SH-SY5Y (cell line): ENCODE results near the gene PLOD1.
A peak's percentile ranks its signal among the peaks of the same experiment; 100 is the strongest.

Experiments used
- GATA2 ChIP-seq: IDR thresholded peaks from 2 replicates; pipeline ENCODE4 v1.6.1; 2011; ENCODE audit warnings: mild to moderate bottlenecking, low read depth, low read length
- GATA3 ChIP-seq: IDR thresholded peaks from 2 replicates; pipeline ENCODE4 v1.6.1; 2011; ENCODE audit warnings: low read depth, mild to moderate bottlenecking, low read length, moderate library complexity

PLOD1 gene

DNA sequence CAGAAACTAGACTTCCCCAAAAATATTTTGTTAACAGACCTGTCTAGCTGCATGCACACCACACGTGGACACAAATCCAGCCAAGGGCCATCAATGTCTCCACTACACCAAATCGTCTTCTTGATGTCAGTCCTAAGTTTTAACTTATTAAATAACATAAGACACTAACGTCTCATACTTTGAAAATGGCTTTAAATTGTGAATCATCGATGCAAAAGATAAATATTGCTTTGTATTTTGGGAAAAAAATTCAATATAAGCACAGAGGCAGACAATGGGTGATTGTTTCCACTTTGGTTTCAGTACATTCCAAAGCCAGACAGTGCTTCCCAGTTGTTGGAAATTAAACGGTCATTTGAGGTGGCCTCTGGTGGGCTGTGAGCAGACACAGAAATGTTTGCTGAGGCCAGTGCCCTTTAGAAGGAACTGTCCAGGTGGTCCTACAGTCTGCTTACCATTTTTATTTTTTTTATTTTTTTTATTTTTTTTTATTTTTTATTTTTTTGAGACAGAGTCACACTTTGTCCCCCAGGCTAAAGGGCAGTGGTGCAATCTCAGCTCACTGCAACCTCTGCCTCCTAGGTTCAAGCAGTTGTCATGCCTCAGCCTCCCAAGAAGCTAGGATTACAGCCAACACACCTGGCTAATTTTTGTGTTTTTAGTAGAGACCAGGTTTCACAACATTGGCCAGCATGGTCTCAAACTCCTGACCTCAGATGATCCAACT lies 6.5 kb upstream of the PLOD1 start:
- no peak for TF ChIP-seq GATA2
- TF ChIP-seq GATA3: no peak

DNA sequence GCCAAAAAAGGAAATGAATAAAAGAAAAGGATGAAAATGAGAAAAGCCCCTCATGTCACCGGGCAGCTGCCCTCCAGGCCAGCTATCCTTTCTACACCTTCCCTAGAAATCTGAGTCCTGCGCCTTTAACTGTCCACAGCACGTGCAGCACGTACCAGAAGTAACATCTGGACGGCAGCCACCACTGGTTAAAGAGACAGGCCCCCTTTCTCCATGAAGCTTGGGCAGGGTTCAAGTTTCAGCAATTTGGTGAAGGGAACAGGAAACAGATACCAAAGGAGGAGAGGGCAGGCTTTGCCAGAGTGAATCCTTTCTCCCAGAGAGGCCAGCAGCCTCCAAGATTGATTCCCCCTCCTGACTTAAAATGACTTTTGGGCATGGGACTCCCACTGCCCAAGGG lies 4.7 kb upstream of the PLOD1 start:
- TF ChIP-seq GATA2: no peak
- no peak for TF ChIP-seq GATA3

DNA sequence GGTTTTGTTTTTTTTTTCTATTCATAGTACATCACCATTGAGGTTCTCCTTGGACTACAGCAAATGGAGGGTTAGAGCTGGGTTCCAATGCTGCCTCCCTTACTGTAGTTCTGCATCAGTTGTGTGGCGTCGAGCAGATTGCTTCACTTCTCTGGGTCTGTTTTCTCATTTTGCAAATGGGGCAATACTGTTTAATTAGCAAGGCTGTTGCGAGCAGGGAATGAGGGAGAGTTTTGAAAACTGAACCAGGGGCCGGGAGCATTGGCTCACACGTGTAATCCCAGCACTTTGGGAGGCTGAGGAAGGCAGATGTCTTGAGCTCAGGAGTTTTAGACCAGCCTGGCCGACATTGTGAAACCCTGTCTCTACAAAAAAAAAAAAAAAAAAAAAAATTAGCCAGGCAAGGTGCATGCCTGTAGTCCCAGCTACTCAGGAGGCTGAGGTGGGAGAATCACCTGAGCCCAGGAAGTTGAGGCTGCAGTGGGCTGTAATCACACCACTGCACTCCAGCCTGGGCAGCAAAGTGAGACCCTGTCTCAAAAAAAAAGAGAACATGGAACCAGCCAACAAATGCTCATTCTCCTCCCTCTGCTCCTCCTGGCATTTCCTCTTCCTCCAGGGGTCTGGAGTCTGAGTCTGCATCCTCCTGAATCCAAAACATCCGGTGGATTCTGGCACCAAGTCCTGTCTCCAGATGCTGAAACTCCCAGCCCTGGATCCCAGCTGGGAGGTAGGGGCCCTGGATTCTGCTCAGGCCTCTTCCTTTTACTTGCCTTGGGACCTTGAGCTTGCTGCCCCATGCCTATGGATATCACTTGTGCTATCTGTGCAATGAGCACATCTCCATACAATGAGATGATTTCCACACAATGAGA lies 3.7 kb upstream of the PLOD1 start:
- no peak for TF ChIP-seq GATA2
- TF ChIP-seq GATA3: no peak

DNA sequence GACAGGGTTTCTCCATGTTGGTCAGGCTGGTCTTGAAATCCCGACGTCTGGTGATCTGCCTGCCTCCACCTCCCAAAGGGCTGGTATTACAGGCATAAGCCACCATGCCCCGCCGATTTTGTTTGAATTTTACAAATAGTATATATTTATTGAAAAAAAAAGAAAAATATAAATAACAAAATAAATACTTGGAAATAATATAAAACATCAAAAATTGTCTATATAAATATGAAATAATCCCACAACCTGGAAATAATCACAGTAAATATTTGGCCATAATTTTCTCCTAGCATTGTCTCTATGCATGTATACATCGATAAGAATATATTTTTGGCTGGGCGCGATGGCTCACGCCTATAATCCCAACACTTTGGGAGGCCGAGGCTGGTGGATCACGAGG lies 2.7 kb upstream of the PLOD1 start:
- TF ChIP-seq GATA3: no peak

DNA sequence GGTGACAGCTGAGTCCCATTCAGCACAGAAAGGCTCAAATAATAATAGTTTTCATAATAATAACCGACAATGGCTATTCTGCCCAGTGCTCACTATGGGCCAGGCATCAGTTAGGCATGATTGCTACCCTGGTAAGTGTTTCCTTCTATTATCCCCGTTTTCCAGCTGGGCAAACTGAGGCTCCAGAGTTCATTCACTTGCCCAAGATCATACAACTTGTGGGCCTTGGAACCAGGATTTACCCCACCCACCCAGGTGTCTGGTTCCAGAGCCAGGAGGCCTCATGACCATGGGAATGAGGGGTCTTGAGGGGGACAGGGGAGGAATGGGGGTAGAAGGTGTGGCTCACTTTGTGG lies 518 bp downstream of the PLOD1 start:
- TF ChIP-seq GATA3 (no peak), GATA2 (no peak)

DNA sequence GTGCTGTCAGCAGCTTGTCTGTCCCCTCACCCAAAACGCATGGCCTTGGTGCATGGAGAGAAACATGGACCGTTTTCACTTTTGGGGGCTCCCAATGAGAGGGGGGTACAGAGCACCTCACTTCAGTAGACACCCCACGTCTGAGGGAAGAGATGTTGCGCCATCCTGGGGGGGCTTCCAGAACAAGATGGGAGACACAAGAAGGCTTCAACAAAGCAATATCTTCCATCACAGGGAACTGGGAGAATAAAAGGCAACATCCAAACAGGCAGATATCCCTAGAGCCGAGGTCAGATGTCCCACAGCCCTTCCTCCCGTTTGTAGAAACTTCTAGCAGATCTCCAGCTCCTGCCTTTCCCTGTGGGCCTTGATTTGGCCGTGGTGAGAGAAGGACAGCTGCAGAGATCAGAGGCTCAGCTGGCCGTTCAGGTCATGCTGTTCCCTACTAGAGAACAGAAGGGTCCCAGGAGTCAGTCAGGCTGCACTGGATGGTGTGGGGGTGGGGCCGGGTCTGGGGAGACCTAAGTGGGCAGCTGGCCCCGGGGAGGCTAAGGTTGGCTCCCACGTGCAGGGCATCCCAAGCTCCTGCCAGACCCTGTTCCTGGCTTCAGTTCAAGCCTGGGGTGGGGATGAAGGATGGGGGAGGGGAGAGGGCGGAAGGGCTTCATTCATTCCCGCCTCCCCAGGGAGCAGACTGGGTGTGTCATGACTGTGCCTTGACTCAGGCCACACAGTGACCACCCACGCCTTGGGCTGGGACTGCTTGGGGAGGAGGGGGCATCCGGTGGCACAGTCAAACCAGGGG lies 4.4 kb downstream of the PLOD1 start:
- no peak for TF ChIP-seq GATA2
- TF ChIP-seq GATA3: no peak

DNA sequence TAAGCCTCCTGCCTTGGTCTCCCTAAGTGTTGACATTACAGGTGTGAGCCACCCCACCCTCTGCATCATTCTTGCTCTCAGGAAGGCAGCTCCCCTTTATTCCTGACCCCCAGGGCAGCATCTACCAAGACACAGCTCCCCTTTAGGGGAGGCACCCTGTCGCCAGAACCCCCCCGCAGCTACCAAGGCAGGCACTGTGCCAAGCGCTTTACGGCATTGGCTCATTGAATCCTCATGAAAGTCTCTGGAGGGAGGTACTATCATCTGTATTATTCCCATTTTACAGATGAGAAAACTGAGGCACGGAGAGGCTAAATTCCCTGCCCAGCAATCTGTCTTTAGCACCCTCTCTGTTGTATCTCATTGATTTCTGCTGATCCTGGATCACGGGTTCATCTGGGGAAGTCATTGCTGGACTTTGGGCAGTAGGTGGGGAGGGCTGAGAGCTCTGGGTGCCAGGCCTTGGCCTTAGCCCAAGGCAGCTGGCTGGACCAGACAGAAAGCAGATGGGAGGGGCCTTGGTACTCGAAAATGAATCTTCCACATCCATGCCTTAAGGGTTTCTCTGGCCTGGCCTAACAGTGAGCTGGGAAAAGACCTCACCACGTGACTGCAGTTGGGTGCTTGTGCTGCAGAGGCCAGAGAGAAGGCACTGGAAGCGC lies 5.9 kb downstream of the PLOD1 start:
- TF ChIP-seq GATA3 (no peak), GATA2 (no peak; the same call in 1 of the 2 replicates)

DNA sequence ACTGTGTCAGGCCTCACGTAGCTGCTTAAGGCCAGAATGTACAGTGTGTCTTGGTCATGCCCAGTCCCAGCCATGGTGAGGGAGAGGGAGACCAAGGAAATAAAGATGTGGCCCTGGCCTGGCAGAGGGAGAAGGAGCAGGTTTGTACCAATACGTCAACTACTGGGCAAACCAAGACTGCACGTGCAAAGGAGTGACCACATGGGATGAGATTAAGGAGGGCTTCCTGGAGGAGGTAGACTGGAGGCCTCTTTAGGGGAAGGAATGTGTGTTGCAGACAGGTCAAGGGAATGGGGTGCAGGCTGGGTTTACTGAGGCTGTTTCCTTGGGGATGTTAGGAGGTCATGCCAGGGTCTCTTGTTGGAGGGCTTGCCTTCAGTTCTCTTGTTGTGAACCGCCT lies 7.8 kb downstream of the PLOD1 start:
- TF ChIP-seq GATA3 (no peak), GATA2 (no peak)

DNA sequence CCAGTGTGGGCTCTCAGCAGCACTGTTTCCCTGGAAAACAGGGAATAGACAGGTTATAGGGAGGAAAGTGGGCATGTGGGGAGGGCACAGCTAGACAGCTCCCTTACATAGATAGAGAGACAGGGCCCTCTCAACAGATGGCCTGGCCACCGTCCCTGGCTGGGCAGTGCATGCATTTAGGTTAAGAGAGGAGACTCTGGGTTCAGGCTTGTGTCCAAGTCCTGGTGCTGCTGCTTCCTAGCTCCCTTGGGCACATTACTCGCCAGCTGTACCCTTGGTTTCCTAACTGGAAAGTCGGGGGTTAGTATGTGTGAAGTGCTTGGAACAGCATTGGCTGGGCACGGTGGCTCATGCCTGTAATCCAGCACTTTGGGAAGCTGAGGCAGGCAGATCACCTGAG lies 9.1 kb downstream of the PLOD1 start:
- TF ChIP-seq GATA2 (no peak), GATA3 (no peak)

DNA sequence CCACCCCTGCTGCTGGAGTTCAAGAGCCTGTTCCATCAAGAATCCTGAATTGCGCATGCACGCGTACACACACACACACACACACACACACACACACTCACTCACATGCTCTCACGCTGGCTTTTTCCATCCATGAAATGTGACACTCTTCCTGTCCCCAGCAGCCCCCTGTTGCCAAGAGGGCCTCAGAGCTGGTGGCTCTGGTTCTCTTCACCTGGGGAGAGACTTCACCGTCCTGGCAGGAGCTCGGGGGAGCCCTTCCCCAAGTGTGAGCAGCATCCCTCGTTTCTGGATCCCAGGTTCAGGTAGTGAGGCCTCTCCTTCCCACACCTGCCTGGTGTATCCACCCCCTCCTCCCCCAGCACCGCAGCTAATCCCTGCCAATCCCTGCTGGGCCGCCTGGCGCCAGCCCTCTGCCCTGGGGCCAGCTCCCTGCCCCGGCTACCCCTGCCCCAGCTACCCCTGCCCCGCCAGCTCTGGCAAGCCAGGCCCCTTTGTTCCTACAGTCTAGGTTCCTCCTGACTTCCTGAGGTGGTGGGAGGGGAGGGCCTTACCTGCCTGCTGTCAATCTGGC lies 9.9 kb downstream of the PLOD1 start:
- no peak for TF ChIP-seq GATA2
- TF ChIP-seq GATA3: no peak

DNA sequence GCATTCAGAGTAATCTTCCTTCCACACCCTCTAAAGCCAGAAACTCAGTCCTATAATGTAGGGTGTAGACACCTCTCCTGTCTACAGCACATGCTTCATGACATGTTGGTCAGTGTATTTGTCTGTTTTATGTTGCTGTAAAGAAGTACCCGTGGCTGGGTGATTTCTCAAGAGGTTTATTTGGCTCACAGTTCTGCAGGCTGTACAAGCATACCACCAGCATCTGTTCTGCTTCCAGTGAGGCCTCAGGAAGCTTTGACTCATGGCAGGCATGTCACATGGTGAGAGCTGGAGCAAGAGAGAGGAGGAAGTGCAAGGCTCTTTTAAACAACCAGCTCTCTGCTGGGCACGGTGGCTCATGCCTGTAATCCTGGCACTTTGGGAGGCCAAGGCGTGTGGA lies 12.1 kb downstream of the PLOD1 start:
- TF ChIP-seq GATA3 (no peak), GATA2 (no peak)

DNA sequence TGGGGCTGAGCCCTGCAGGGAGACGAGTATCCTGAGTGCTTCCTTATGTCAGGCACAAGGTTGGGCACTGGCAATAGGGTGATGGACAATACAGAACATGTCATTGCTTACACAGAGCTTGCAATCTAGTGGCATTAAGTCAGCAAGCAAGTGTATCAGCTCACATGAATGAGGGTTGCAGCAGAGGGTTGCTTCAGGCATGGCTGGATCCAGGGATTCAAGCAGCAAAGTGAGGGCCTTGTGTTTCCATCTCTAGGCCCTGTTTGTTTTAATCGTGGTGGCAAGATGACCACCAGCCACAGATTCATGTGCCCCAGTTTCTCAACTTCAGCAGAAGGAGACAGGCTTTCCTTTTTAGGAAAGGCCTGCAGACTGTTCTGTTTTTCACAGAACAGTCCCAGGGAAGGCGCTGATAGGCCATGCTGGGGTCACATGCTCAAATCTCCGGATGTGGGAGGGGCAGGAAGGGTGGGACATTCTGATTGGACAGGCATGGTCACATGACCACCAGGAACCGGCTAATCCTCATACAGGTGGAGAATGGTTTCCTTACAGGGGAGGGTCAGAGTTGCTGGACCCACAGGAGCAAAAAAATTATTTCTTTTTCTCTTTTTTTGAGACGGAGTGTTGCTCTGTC lies 14.4 kb downstream of the PLOD1 start:
- TF ChIP-seq GATA3 (no peak), GATA2 (no peak)

DNA sequence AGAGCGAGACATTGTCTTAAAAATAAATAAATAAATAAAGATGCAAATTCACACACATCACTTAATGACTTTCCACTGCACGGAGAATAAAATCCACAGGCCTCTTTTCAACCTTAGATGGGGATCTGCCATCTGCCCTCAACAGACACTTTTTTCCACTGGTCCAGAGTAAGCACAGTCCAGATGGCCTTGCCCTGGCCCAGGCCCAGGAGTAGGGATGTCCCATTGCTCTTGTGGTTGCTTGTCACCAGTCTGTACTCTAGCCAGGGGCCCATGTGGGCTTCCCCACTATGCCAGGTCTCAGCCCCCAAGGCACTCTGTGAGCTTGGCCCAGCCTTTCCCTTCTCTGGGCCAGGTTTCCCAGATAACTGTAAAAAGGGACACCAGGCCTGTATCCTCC lies 17.4 kb downstream of the PLOD1 start:
- TF ChIP-seq GATA3: no peak
- peak; percentile 84 for TF ChIP-seq GATA2
